HL-60 (cell line): ENCODE data around the gene SEC23IP.

Experiments used
- CTCF ChIP-seq: IDR thresholded peaks from one replicate; pipeline ENCODE4 v1.5.1; 2011; ENCODE audit warnings: low read length, control low read depth, inconsistent platforms; ENCODE audit not compliant: insufficient read depth
- GABPA ChIP-seq: IDR thresholded peaks from 2 replicates; pipeline ENCODE4 v1.6.1; 2012; ENCODE audit warnings: low read depth
- POLR2AphosphoS5 ChIP-seq: IDR thresholded peaks from 2 replicates; pipeline ENCODE4 v1.6.1; 2012; ENCODE audit warnings: low read depth
- REST ChIP-seq: IDR thresholded peaks from 2 replicates; pipeline ENCODE4 v1.6.1; 2012; ENCODE audit warnings: low read depth; ENCODE audit not compliant: insufficient replicate concordance

- TF ChIP-seq CTCF (no peak), REST (no peak), POLR2AphosphoS5 (no peak), GABPA (no peak)
Measured at GRCh38 chr10:119940487-119940886, 48.0 kb downstream of the SEC23IP start.
